BE2C (cell line): ENCODE data around the gene ECM2.

ENCODE experiments used
- DNase-seq: peaks from one replicate; pipeline ENCODE4 v3.0.0-alpha.2; 2020
- H3K27me3 ChIP-seq: fragments of 250-450 bp; sonication (Bioruptor Pico); 2 replicates; pipeline ENCODE4 v1.5.1; 2020; ENCODE audit warnings: mild to moderate bottlenecking
- H3K36me3 ChIP-seq: fragments of 250-450 bp; sonication (Bioruptor Pico); 2 replicates; pipeline ENCODE4 v1.5.1; 2020; ENCODE audit warnings: mild to moderate bottlenecking
- H3K4me1 ChIP-seq: fragments of 250-450 bp; sonication (Bioruptor Pico); 2 replicates; pipeline ENCODE4 v1.5.1; 2020
- H3K4me3 ChIP-seq: 2 replicates; pipeline ENCODE4 v1.5.1; 2011; ENCODE audit warnings: low read depth, low read length
- H3K9me3 ChIP-seq: fragments of 250-450 bp; sonication (Bioruptor Pico); 2 replicates; pipeline ENCODE4 v1.5.1; 2020
- CTCF ChIP-seq: IDR thresholded peaks from 2 replicates; pipeline ENCODE4 v1.5.1; 2012; ENCODE audit warnings: mild to moderate bottlenecking, low read depth, low read length

The ECM2 gene

GRCh38 chr9:92514635-92515034 lies 21.2 kb downstream of the ECM2 start:
- Histone ChIP-seq H3K36me3 (no peaks in the 10 kb centered on the region), H3K27me3 (no peaks in the 10 kb centered on the region), H3K9me3 (no peaks in the 10 kb centered on the region), H3K4me3 (no peak overlapping the region), H3K4me1 (no peaks in the 10 kb centered on the region)
- no peak for DNase-seq
- no peak for TF ChIP-seq CTCF

- Histone ChIP-seq H3K36me3 (no peaks in the 10 kb centered on the region), H3K9me3 (no peaks in the 10 kb centered on the region), H3K27me3 (no peaks in the 10 kb centered on the region), H3K4me1 (no peaks in the 10 kb centered on the region), H3K4me3 (no peak overlapping the region)
- DNase-seq: no peak
- TF ChIP-seq CTCF: no peak
Measured at GRCh38 chr9:92513349-92513748, 22.4 kb downstream of the ECM2 start.

GRCh38 chr9:92512622-92513021 lies 23.2 kb downstream of the ECM2 start:
- Histone ChIP-seq H3K9me3 (no peaks in the 10 kb centered on the region), H3K4me3 (no peak overlapping the region), H3K4me1 (no peaks in the 10 kb centered on the region), H3K27me3 (no peaks in the 10 kb centered on the region), H3K36me3 (no peaks in the 10 kb centered on the region)
- DNase-seq: no peak
- no peak for TF ChIP-seq CTCF

GRCh38 chr9:92510747-92511146 lies 25.0 kb downstream of the ECM2 start:
- no peaks in the 10 kb centered on the region for H3K36me3 ChIP-seq
- no peak for TF ChIP-seq CTCF
- H3K9me3 ChIP-seq: no peaks in the 10 kb centered on the region
- DNase-seq: no peak
- no peaks in the 10 kb centered on the region for H3K4me1 ChIP-seq
- no peaks in the 10 kb centered on the region for H3K27me3 ChIP-seq
- H3K4me3 ChIP-seq: no peak overlapping the region

- no peaks in the 10 kb centered on the region for H3K4me1 ChIP-seq
- TF ChIP-seq CTCF: no peak
- H3K27me3 ChIP-seq: no peaks in the 10 kb centered on the region
- H3K4me3 ChIP-seq: no peak overlapping the region
- H3K9me3 ChIP-seq: no peaks in the 10 kb centered on the region
- DNase-seq: no peak
- no peaks in the 10 kb centered on the region for H3K36me3 ChIP-seq
Measured at GRCh38 chr9:92509050-92509449, 26.7 kb downstream of the ECM2 start.

- H3K4me3 ChIP-seq: no peak overlapping the region
Measured at GRCh38 chr9:92508018-92508820, 27.6 kb downstream of the ECM2 start.

More at GRCh38 chr9:92508018-92508820, 27.6 kb downstream of the ECM2 start:
- no peaks in the 10 kb centered on the region for H3K36me3 ChIP-seq
- no peaks in the 10 kb centered on the region for H3K27me3 ChIP-seq
- H3K4me1 ChIP-seq: no peaks in the 10 kb centered on the region
- DNase-seq: no peak
- TF ChIP-seq CTCF: no peak
- H3K9me3 ChIP-seq: no peaks in the 10 kb centered on the region
